ENCODE results near the gene PTRH2. TPM values are rescaled to one million over a fixed set of nuclear protein-coding genes. Genes with fewer than 3 reads are reported as not detected.

PTRH2 gene
- total and polyA plus RNA-seq, 2 of the 8 experiments (the other 6 are each of a cell fraction or from before 2014, with no cell fraction given): 39.4 to 43.2 TPM

GRCh38 chr17:59651346-59651745 is 55.9 kb downstream of the PTRH2 start:
- ChIA-PET CTCF (ENCODE audit: partially characterized antibody) (no interaction called here), POLR2A (ENCODE audit: partially characterized antibody) (interaction anchor here (1.4 kb wide), 1 partner anchor 23 kb away, joined by 3 read pairs; no protein-coding TSS in a partner anchor)
- no peaks in the 10 kb centered on the region for H3K9me3 ChIP-seq (ENCODE audit: insufficient read depth in 2 of 2, low read depth in 1 of 2, low read length in 1 of 2)
- TF ChIP-seq HDAC2 (IDR thresholded peaks at IDR 0.05; ENCODE audit: borderline replicate concordance in 1 of 2, low read depth in 2 of 2, low read length in 2 of 2): no peak
- no peak for TF ChIP-seq KDM4A (IDR thresholded peaks at IDR 0.05; ENCODE audit: low read depth, low read length, severe bottlenecking)
- TF ChIP-seq POLR2AphosphoS5 (IDR thresholded peaks at IDR 0.05; ENCODE audit: low read depth, low read length): no peak
- TF ChIP-seq JUND (IDR thresholded peaks at IDR 0.05; ENCODE audit: low read length): no peak
- no peak for TF ChIP-seq GTF2F1 (IDR thresholded peaks at IDR 0.05; ENCODE audit: borderline replicate concordance, low read depth, low read length)
- no peak for TF ChIP-seq PHF8 (conservative IDR thresholded peaks at IDR 0.05; ENCODE audit: low read depth, low read length)
- TF ChIP-seq CTBP2 (IDR thresholded peaks at IDR 0.05; ENCODE audit: borderline replicate concordance, insufficient read depth, insufficient read length, low read length): no peak
- no peak for TF ChIP-seq TBP (IDR thresholded peaks at IDR 0.05; ENCODE audit: low read depth, low read length)
- TF ChIP-seq RBBP5 (IDR thresholded peaks at IDR 0.05; ENCODE audit: borderline replicate concordance, low read depth, low read length): no peak
- no peak for TF ChIP-seq BACH1 (IDR thresholded peaks at IDR 0.05; ENCODE audit: low read length)
- no peak overlapping the region for H3K14ac ChIP-seq (ENCODE audit: insufficient read length)
- no peak for DNase-seq (ENCODE audit: low read depth in 1 of 2, low spot score in 2 of 2)
- no peak overlapping the region for H3K18ac ChIP-seq (ENCODE audit: extremely low read depth, low read length)
- no peak overlapping the region for H3K27ac ChIP-seq (ENCODE audit: low read depth, low read length)
- H4K8ac ChIP-seq (ENCODE audit: extremely low read depth, insufficient read depth, low read length): no peak overlapping the region
- H3K23ac ChIP-seq (ENCODE audit: insufficient read length): no peak overlapping the region
- H4K20me1 ChIP-seq (replicated peaks in 1 of 2; ENCODE audit: control insufficient read depth in 1 of 2, insufficient read depth in 2 of 2, low read length in 2 of 2): peaks cover 0 to 2% of the 10 kb centered on the region in 2 experiments
- no peak overlapping the region for H2BK5ac ChIP-seq (ENCODE audit: low read depth, low read length)
- peaks cover 14 to 72% (median 57%) of the 10 kb centered on the region in 4 experiments for H3K36me3 ChIP-seq (ENCODE audit: control insufficient read depth in 2 of 4, insufficient read depth in 4 of 4, low read length in 3 of 4)
- no peak overlapping the region for H3K4me3 ChIP-seq (ENCODE audit: extremely low read depth in 1 of 4, insufficient read depth in 2 of 4, low read depth in 3 of 4, low read length in 4 of 4)
- H3K9ac ChIP-seq (replicated peaks in 1 of 4; ENCODE audit: extremely low read depth in 1 of 4, low read depth in 3 of 4, low read length in 3 of 4): no peak overlapping the region
- H3K4me1 ChIP-seq (replicated peaks in 1 of 4; ENCODE audit: control insufficient read depth in 3 of 4, insufficient read depth in 4 of 4, low read length in 3 of 4): no peaks in the 10 kb centered on the region
- no peak overlapping the region for H3K56ac ChIP-seq (replicated peaks; ENCODE audit: insufficient read length, low read depth, low read length)
- no peak overlapping the region for H2BK20ac ChIP-seq (ENCODE audit: low read length)
- H2AFZ ChIP-seq (ENCODE audit: low read length): no peak overlapping the region
- no peak for FAIRE-seq
- peaks cover 0 to 9% of the 10 kb centered on the region in 2 experiments; a peak in 1 of 4 replicates for H3K79me2 ChIP-seq (ENCODE audit: control insufficient read depth in 1 of 2, insufficient read depth in 2 of 2, low read length in 2 of 2)
- no peak overlapping the region for H2BK120ac ChIP-seq (replicated peaks; ENCODE audit: low read depth, low read length)
- H4K5ac ChIP-seq (ENCODE audit: insufficient read length, low read depth, low read length): no peak overlapping the region
- no peak overlapping the region for H3K4ac ChIP-seq (replicated peaks; ENCODE audit: insufficient read length, low read depth, low read length)
- no peak overlapping the region for H2BK12ac ChIP-seq (ENCODE audit: low read depth, low read length)
- no peaks in the 10 kb centered on the region for H3K23me2 ChIP-seq (ENCODE audit: low read depth, low read length)
- no peaks in the 10 kb centered on the region for H3K79me1 ChIP-seq (ENCODE audit: low read depth, low read length)
- no peak overlapping the region for H2BK15ac ChIP-seq (ENCODE audit: low read length)
- H2AK5ac ChIP-seq (ENCODE audit: low read depth, low read length): no peak overlapping the region
- H4K91ac ChIP-seq (replicated peaks; ENCODE audit: insufficient read length, low read length): no peak overlapping the region
- no peak overlapping the region for H3K4me2 ChIP-seq (ENCODE audit: insufficient read depth in 1 of 2, low read depth in 2 of 2, low read length in 2 of 2)
- H3K27me3 ChIP-seq (replicated peaks in 1 of 4; ENCODE audit: control insufficient read depth in 3 of 4, extremely low read depth in 1 of 4, insufficient read depth in 3 of 4, low read length in 3 of 4): no peaks in the 10 kb centered on the region

Measured in H1 (cell line).